OCI-LY1 (cell line): ENCODE results near the gene SNX12.

Source experiments
- H2AFZ ChIP-seq: fragments of 200-600 bp; sonication (generic), shearing (Covaris generic); 2 replicates; pipeline ENCODE4 v1.6.0; 2014; ENCODE audit warnings: antibody characterized with exemption, mild to moderate bottlenecking, low read length
- H3F3A ChIP-seq: fragments of 200-600 bp; sonication (generic), shearing (Covaris generic); 2 replicates; pipeline ENCODE4 v1.6.0; 2014; ENCODE audit warnings: mild to moderate bottlenecking, antibody characterized with exemption, low read length, moderate library complexity; ENCODE audit not compliant: insufficient read depth
- H3K27ac ChIP-seq: fragments of 200-600 bp; sonication (generic); 2 replicates; pipeline ENCODE4 v1.5.1; 2014; ENCODE audit warnings: low read length, mixed run types, mild to moderate bottlenecking, low read depth; ENCODE audit not compliant: poor library complexity, severe bottlenecking
- H3K27me3 ChIP-seq: fragments of 200-600 bp; sonication (generic); 2 replicates; pipeline ENCODE4 v1.6.0; 2014; ENCODE audit warnings: antibody characterized with exemption, mild to moderate bottlenecking, low read length, moderate library complexity; ENCODE audit not compliant: insufficient read depth
- H3K36me3 ChIP-seq: fragments of 200-600 bp; sonication (generic); 2 replicates; pipeline ENCODE4 v1.6.1; 2014; ENCODE audit warnings: mild to moderate bottlenecking, antibody characterized with exemption, low read length, moderate library complexity, mixed read lengths; ENCODE audit not compliant: insufficient read depth
- H3K4me1 ChIP-seq: fragments of 200-600 bp; sonication (generic); 2 replicates; pipeline ENCODE4 v1.5.1; 2014; ENCODE audit warnings: mild to moderate bottlenecking, low read length, moderate library complexity; ENCODE audit not compliant: insufficient read depth, severe bottlenecking
- H3K4me2 ChIP-seq: fragments of 200-600 bp; sonication (generic), shearing (Covaris generic); 2 replicates; pipeline ENCODE4 v1.6.1; 2014; ENCODE audit warnings: low read length
- H3K4me3 ChIP-seq: fragments of 200-600 bp; sonication (generic); 2 replicates; pipeline ENCODE4 v1.5.1; 2014; ENCODE audit warnings: low read length, low read depth, mild to moderate bottlenecking, mixed read lengths; ENCODE audit not compliant: poor library complexity, severe bottlenecking
- H3K79me2 ChIP-seq: fragments of 200-600 bp; shearing (Covaris generic); 2 replicates; pipeline ENCODE4 v1.6.1; 2016; ENCODE audit warnings: mixed run types, low read length, mixed read lengths; ENCODE audit not compliant: insufficient read depth
- H3K9ac ChIP-seq: fragments of 200-600 bp; sonication (generic), shearing (Covaris generic); 2 replicates; pipeline ENCODE4 v1.6.1; 2014; ENCODE audit warnings: mild to moderate bottlenecking, low read length, mixed read lengths
- H3K9me2 ChIP-seq: fragments of 200-600 bp; sonication (generic), shearing (Covaris generic); 2 replicates; pipeline ENCODE4 v1.6.1; 2014; ENCODE audit warnings: low read depth, mild to moderate bottlenecking, low read length, mixed read lengths
- H3K9me3 ChIP-seq: fragments of 200-600 bp; shearing (Covaris generic); 2 replicates; pipeline ENCODE4 v1.6.1; 2014; ENCODE audit warnings: low read length, mixed read lengths
- H4K20me1 ChIP-seq: fragments of 200-600 bp; sonication (generic), shearing (Covaris generic); 2 replicates; pipeline ENCODE4 v1.6.0; 2016; ENCODE audit warnings: mild to moderate bottlenecking, low read length; ENCODE audit not compliant: insufficient read depth
- EZH2 ChIP-seq: fragments of 200-600 bp; sonication (generic), shearing (Covaris generic); IDR thresholded peaks from 2 replicates; pipeline ENCODE4 v1.8.0; 2017; ENCODE audit warnings: borderline replicate concordance, mixed run types, mild to moderate bottlenecking, antibody characterized with exemption, low read length, moderate library complexity, mixed read lengths
- TF ChIP-seq, protein P1 (sequence below): fragments of 200-600 bp; sonication (generic), shearing (Covaris generic); IDR thresholded peaks from 2 replicates; pipeline ENCODE4 v1.5.1; 2017; ENCODE audit warnings: mild to moderate bottlenecking, antibody characterized with exemption, low read length, moderate library complexity, mixed read lengths

SNX12 gene

DNA sequence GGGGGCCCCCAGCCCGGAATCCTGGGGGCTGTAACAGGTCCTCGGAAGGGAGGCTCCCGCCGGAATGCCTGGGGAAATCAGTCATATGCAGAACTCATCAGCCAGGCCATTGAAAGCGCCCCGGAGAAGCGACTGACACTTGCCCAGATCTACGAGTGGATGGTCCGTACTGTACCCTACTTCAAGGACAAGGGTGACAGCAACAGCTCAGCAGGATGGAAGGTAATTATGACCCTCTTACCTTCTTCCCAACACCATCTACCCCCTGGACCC lies 28.6 kb upstream of the SNX12 start:
- Histone ChIP-seq H3F3A (no peaks in the 10 kb centered on the region), H3K4me3 (peak overlapping the region; percentile 69), H3K4me2 (peak overlapping the region; percentile 72), H2AFZ (no peak overlapping the region), H3K9ac (peak overlapping the region; percentile 67; the same call in 1 of the 2 replicates), H4K20me1 (no peaks in the 10 kb centered on the region), H3K27me3 (no peaks in the 10 kb centered on the region), H3K79me2 (no peaks in the 10 kb centered on the region), H3K4me1 (peaks cover 16% of the 10 kb centered on the region), H3K9me2 (no peaks in the 10 kb centered on the region), H3K9me3 (no peaks in the 10 kb centered on the region), H3K36me3 (no peaks in the 10 kb centered on the region), H3K27ac (no peak overlapping the region)
- TF ChIP-seq, protein P1, sequence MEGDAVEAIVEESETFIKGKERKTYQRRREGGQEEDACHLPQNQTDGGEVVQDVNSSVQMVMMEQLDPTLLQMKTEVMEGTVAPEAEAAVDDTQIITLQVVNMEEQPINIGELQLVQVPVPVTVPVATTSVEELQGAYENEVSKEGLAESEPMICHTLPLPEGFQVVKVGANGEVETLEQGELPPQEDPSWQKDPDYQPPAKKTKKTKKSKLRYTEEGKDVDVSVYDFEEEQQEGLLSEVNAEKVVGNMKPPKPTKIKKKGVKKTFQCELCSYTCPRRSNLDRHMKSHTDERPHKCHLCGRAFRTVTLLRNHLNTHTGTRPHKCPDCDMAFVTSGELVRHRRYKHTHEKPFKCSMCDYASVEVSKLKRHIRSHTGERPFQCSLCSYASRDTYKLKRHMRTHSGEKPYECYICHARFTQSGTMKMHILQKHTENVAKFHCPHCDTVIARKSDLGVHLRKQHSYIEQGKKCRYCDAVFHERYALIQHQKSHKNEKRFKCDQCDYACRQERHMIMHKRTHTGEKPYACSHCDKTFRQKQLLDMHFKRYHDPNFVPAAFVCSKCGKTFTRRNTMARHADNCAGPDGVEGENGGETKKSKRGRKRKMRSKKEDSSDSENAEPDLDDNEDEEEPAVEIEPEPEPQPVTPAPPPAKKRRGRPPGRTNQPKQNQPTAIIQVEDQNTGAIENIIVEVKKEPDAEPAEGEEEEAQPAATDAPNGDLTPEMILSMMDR: no peak
- no peak for TF ChIP-seq EZH2

DNA sequence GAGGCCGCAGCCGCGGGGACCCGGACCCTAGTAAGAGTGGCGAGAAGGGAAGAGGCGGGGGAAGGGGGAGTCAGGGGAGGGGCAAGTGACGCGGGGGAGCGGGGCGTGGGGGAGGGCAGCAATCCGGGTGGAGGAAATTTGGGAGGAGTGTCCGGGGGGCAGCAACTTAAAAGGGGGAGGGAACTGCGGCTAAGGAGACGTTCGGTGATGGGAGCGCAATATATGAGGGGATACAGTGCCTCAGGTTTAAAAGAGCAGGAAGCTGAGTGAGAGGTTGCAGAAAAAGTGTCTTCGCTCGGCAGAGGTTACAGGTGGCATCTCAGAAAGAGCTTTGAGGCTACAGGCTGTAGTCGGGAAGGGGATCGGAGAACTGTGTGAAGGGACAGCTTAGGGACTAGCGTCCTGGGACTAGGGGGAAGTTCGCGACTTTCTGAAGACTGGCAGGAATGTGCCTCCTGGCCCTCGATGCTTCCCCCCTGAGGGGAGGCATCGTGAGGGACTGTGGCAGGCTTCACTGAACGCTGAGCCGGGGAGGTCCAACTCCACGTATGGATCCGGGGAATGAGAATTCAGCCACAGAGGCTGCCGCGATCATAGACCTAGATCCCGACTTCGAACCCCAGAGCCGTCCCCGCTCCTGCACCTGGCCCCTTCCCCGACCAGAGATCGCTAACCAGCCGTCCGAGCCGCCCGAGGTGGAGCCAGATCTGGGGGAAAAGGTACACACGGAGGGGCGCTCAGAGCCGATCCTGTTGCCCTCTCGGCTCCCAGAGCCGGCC lies 28.0 kb upstream of the SNX12 start:
- H3F3A ChIP-seq: no peaks in the 10 kb centered on the region
- H3K4me2 ChIP-seq: peak overlapping the region; percentile 72
- peaks cover 16% of the 10 kb centered on the region for H3K4me1 ChIP-seq
- no peak overlapping the region for H3K27ac ChIP-seq
- H3K9ac ChIP-seq: peak overlapping the region; percentile 67; the same call in 1 of the 2 replicates
- no peaks in the 10 kb centered on the region for H3K27me3 ChIP-seq
- H3K9me2 ChIP-seq: no peaks in the 10 kb centered on the region
- H3K9me3 ChIP-seq: no peaks in the 10 kb centered on the region
- no peaks in the 10 kb centered on the region for H3K36me3 ChIP-seq
- no peaks in the 10 kb centered on the region for H4K20me1 ChIP-seq
- H2AFZ ChIP-seq: no peak overlapping the region
- peak overlapping the region; percentile 69 for H3K4me3 ChIP-seq
- TF ChIP-seq, protein P1: no peak
- TF ChIP-seq EZH2: no peak
- no peaks in the 10 kb centered on the region for H3K79me2 ChIP-seq

DNA sequence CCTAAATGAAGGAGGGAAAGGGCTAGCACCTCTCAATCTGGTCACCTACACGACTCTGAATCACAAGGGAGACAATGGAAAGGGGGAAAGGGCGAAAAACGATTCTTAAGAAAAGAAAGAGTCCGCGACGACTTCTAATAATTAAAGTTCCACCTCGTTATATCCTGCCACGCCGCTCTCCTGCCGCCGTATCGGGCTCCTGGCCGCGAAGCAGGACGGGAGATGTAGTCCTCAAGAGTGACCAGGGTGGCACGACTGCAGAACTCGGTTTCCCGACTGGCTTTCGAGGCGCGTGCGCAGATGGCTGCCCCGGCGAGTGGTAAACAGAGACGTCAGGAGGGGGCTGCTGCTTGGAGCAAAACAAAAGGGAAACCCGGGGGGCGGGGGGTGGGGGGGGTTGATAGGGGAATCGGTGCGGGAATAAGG lies 27.4 kb upstream of the SNX12 start, which contains the start of gene FOXO4:
Gene FOXO4, plus strand, starts transcription at position 297 of the 426 bp plus-strand sequence. CDS start 678 bp downstream, outside the sequence.
- Histone ChIP-seq H3K9ac (peak within 1 kb of the TSS; percentile 67), H3K9me2 (no peaks in the 10 kb centered on the region), H3K36me3 (no peaks in the 10 kb centered on the region), H2AFZ (no peak within 1 kb of the TSS), H3F3A (no peaks in the 10 kb centered on the region), H3K4me1 (peaks cover 16% of the 10 kb centered on the region), H4K20me1 (no peaks in the 10 kb centered on the region), H3K79me2 (no peaks in the 10 kb centered on the region), H3K4me3 (peak within 1 kb of the TSS; percentile 69), H3K27me3 (no peaks in the 10 kb centered on the region), H3K4me2 (peak within 1 kb of the TSS; percentile 72), H3K27ac (no peak within 1 kb of the TSS), H3K9me3 (no peaks in the 10 kb centered on the region)
- no peak for TF ChIP-seq EZH2
- TF ChIP-seq, protein P1: no peak
